Endometrium (tissue), 2 donors: Measurements from ENCODE around the gene CCDC107.

Experiments used
- FAIRE-seq: peaks from 2 replicates; lab custom pipeline; 2012; peaks lifted over from hg19 to GRCh38; lab: Jason Lieb, UNC
- donor health status: control.
- donor health status: control.

Gene CCDC107

GRCh38 chr9:35683323-35683722 is 25.2 kb downstream of the CCDC107 start:
- no peak for FAIRE-seq

DNA sequence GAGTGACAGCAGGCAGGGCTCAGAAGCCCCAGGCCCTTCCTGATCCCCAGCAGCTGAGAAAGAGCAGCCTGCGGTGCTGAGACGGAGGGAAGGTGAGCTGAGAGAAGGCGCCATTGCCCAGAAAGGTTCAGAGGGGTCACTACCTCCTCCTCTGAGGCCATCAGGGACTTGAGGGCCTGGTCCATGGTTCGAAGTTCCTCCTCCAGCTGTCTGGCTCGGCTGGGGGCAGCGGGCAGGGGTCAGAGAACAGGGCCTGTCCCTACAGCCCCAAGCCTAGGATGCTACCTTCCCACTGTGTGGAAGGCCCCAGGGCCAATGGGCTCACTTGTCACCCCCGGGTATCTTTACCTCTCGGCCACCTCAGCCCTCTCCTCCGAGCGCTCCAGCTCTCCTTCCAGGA is 26.8 kb downstream of the CCDC107 start:
- FAIRE-seq: no peak

GRCh38 chr9:35685506-35685905 is 27.4 kb downstream of the CCDC107 start:
- no peak for FAIRE-seq

- no peak for FAIRE-seq
These were observed 28.4 kb downstream of the CCDC107 start for GRCh38 chr9:35686222-35687203.

GRCh38 chr9:35687306-35687705 is 29.2 kb downstream of the CCDC107 start:
- FAIRE-seq: no peak

- FAIRE-seq: no peak
These were observed 30.0 kb downstream of the CCDC107 start for GRCh38 chr9:35687972-35688557.

DNA sequence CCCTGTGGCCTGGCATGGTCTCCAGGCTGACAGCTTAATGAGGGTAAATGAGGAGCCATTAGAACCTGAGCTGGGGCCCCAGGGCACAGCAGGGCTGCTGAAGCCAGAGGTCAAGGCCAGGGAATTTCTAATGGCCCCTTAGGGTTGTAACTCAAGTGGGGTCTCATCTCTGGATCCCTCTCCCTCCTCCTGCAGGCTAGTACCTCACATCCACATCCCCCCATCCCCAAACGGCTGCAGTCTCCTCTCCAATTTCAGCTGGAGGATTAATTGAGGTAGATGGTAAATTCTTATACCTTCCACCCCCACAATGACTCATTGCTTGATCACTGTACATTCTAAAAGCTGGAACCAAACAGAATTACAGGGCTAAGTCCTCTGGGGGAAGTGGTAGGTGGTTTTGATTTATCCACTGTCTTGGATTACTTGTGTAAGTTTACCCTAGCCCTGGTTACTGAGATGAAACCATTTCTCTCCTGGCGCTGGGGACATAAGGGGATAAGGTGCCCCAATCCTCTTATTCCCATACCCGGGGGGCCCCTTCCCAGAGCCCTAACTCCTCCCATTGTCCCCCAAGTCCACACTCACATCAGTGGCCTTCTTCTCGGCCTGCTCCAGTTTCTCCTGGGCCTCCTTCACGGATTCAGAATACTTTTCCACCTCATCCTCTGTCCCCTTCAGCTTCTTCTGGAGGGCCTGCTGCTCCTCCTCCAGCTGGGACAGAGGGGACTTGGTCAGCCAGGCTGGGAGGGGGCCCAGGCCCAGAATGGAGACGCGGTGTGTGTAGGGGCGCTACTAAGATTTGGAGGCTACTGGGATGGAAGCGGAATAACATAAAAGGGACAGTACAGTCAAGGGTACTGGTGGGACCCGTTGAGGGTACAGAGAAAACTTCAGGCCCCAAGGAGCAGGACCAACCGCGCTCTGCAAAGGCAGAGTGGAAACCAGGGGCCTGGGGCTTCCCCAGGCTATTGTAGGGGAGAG is 30.8 kb downstream of the CCDC107 start:
- FAIRE-seq: no peak

GRCh38 chr9:35689542-35690293 is 31.6 kb downstream of the CCDC107 start, which contains the start of gene TPM2:
Gene TPM2, minus strand, starts transcription at chr9:35689925. Its CDS starts 108 bp downstream, at chr9:35689817.
- FAIRE-seq: no peak

DNA sequence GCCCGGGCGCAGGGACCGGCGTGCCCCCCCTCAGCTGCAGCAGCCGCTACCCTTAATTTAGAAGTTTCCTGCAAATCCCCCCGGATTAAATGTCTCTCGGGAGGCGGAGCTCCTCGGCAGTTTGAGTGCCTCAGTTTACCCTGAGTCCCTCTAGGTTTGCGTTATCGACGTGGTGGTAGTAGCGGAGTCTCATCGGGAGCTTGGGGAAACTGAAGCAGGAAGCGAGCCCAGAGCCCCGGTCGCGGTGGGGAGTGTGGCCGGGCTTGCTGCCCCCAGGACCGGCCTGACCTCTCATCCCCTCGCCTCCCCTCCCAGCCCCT is 32.2 kb downstream of the CCDC107 start:
- FAIRE-seq: no peak

DNA sequence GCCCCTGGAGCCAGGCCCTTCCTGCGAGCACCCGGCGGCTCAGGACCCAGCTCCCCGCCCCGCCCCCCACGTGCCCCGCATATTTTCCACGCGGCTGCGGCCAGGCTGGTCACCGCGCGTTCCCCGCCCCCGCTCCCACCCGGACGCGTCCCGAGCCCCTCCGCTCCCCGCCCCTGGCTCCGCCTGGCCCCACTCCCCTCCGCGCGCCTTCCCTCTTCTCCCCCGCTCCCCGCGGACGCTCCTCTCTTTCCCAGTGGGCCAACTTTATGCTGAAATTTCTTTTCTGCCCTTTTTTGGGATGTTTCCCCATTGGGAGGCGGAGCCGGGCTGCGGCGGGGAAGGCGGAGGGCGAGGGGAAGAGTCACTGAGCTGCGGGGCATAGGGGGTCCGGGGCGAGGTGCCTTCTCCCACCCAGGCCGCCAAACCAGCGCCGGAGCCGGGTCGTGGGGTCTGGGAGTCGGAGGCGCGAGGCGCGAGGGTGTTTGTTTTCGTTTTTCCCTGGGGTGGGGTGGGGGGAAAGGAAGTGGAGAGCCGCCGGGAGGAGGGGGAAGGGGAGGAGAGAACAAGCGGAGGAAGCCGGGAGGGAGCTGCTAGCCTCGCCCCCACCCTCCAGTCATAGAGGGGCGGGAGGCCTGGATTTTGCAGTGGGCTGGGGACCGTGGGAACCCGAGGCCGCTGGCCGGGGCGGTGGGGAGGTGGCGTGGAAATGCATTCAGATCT is 32.7 kb downstream of the CCDC107 start:
- FAIRE-seq: no peak

GRCh38 chr9:35691334-35691650 is 33.2 kb downstream of the CCDC107 start:
- no peak for FAIRE-seq

DNA sequence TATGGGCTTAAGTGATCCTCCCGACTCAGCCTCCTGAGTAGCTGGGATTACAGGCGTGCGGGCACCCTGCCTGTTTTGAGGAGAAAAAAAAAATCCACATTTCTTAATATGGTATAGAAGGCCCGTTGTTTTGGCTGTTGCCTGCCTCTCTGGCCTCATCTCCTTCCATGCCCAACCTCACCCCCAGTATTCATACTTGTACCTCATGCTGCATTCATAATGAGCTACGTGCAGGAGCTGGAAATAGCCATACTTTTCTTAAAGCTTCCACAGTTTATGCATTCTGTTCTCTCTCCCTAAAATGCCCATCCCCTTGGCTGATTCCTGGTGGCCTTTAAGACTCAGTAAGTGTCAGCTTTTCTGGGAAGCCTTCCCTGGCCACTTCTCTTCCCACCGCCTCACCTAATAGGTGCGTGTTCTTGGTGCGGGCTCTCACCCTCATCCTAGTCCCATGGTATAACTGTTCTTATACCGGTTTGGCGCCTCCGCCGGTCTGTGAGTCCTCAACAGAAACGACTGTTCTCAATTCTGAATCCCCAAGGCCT is 33.7 kb downstream of the CCDC107 start:
- no peak for FAIRE-seq

GRCh38 chr9:35695943-35696401 is 37.9 kb downstream of the CCDC107 start:
- no peak for FAIRE-seq

DNA sequence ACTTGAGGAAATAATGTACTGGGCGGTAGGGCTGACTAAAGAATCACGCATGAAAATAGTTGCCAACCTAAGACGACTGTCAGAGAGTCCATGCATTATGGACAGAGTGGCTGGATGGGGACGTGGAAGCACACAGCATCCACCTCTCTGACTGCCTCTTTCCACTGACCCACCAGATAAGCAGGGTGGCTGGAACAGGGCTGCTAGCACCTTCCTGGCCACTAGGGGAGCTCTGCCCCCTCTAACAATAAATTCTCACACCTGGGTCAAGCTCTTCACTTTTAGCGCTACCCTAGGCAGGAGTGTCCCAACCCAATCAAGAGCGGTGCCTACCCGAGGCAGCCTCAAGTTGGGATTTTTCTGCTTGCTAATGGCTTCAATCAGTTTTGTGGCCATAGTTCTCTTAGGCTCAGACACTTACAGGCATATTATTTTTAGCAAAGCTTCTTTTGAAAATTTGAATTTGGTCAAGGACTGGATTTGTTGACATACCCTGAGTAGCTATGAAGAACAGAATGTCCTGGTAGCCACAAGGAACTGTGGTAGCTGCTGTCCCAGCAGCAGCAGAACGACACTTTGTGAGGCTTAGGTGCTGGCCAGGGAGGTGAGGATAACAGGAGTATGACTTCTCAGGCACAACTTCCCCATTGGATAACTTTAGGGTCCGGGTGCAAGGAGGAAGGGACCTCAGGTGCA is 38.6 kb downstream of the CCDC107 start:
- FAIRE-seq: no peak

DNA sequence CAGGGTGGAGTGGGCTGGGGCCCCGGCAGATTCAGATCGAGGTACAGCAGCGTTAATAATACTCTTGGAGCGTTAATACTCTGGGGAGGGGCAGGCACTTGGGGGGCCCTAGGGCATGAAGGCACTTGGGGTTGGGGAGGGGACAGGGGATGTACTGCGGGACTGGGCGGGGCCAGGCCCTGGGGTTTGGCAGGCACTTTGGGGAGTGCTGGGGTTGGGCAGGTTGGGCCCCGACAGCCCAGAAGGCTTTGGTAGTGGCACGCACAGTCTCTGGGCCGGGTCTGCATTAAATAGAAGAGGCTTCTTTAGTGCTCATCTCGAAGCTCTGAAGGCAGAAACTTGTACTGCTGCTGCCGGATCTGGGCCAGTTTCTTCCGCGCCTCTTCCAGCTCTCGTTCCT is 39.4 kb downstream of the CCDC107 start:
- no peak for FAIRE-seq

DNA sequence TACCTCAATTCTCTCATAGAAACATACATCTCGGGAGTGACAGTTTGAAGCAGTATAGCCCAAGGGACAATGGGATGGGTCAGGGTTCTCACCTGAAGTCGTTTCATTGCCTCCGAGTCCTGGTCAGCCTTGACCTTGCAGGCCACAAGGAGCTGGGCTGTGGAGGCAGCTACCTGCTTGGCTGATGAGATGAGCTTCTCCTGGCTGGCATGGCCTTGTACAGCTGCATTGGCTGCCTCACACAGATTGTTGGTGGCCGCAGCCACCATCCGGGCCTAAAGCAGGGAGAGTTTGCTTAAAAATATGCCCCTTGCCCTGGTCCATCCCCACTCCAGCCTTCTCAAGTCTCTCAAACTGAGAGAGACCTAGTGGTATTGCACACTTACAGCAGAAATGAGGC is 40.1 kb downstream of the CCDC107 start:
- FAIRE-seq: no peak

GRCh38 chr9:35700031-35700430 is 41.9 kb downstream of the CCDC107 start:
- FAIRE-seq: no peak

GRCh38 chr9:35700942-35701341 is 42.9 kb downstream of the CCDC107 start:
- no peak for FAIRE-seq

DNA sequence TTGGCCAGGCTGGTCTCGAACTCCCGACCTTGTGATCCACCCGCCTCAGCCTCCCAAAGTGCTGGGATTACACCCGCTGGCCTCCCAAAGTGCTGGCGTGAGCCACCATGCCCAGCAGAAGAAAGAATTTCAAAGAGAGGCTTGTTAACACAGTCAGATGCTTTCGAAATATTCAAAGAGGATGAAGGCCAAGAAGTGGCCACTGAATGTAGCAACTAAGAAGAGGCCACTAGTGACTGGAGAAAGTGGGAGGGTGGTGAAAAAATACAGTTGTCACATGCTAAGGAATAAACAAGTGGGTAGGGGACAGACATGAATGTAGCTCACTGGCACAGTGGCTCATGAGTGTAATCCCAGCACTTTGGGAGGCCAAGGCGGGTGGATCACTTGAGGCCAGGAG is 44.6 kb downstream of the CCDC107 start:
- FAIRE-seq: no peak
